ENCODE data around the gene CBLN3.

CBLN3 gene

DNA sequence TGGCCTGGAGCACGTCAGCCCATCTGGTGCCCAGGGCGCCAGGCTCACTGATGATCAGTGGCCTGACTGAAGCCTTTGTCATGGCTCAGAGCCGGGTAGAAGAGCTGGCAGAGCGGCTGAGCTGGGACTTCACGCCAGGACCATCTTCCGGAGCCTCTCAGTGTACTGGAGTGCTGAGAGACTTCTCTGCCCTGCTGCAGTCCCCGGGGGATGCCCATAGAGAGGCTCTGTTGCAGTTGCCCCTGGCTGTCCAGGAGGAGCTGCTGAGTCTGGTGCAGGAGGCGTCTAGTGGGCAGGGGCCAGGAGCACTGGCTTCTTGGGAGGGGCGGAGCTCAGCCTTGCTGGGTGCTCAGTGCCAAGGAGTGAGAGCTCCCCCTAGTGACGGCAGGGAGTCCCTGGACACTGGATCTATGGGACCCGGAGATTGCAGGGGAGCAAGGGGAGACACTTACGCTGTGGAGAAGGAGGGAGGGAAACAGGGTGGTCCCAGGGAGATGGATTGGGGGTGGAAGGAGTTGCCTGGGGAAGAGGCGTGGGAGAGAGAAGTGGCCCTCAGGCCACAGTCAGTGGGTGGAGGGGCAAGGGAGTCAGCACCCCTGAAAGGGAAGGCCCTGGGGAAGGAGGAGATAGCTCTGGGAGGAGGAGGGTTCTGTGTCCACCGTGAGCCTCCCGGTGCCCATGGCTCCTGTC lies 2.2 kb upstream of the CBLN3 start:
- peaks cover 12% of the 10 kb centered on the region for H3K79me1 ChIP-seq (ENCODE audit: low read length)
- WGBS (ENCODE audit: extremely low coverage, insufficient coverage, insufficient read length): no CpG with 5 or more reads among the region's 15 CpGs
- H2AK5ac ChIP-seq (ENCODE audit: low read length): peak overlapping the region; percentile 13
- no peak overlapping the region for H2AFZ ChIP-seq (ENCODE audit: insufficient read depth, low read length, poor library complexity)
- H2BK120ac ChIP-seq (ENCODE audit: insufficient read depth, low read length, poor library complexity): no peak overlapping the region
- H4K8ac ChIP-seq (ENCODE audit: low read depth, low read length): no peak overlapping the region
- no peak overlapping the region for H3K4ac ChIP-seq (ENCODE audit: low read depth, low read length)
- H3K9ac ChIP-seq (ENCODE audit: low read length): no peak overlapping the region
- no peak overlapping the region for H2BK5ac ChIP-seq (ENCODE audit: low read depth, low read length, poor library complexity)
- peak overlapping the region; percentile 16 for H3K14ac ChIP-seq (ENCODE audit: low read length)
- peak overlapping the region; percentile 79 for H3K4me2 ChIP-seq (ENCODE audit: low read length)
- no peak overlapping the region for H2BK12ac ChIP-seq (ENCODE audit: low read length)
- H4K12ac ChIP-seq (ENCODE audit: low read depth, low read length): no peak overlapping the region
- H3K23ac ChIP-seq (ENCODE audit: low read length): no peak overlapping the region
- H3K27me3 ChIP-seq (ENCODE audit: insufficient read depth, low read length): no peaks in the 10 kb centered on the region
- DNase-seq: peak; percentile 85 to 93
- H3K9me3 ChIP-seq (ENCODE audit: insufficient read depth, low read depth, low read length): peaks cover 3% of the 10 kb centered on the region
- peaks cover 7% of the 10 kb centered on the region for H3K79me2 ChIP-seq (ENCODE audit: control insufficient read depth, insufficient read depth, low read length, poor library complexity)
- peak overlapping the region; percentile 3 for H3K18ac ChIP-seq (ENCODE audit: low read length)
- H3K27ac ChIP-seq (ENCODE audit: low read depth, low read length): no peak overlapping the region
- no peak overlapping the region for H4K91ac ChIP-seq (ENCODE audit: low read depth, low read length)
- peaks cover 17 to 22% of the 10 kb centered on the region in 2 experiments for H3K36me3 ChIP-seq (ENCODE audit: control insufficient read depth in 1 of 2, insufficient read depth in 2 of 2, low read length in 2 of 2)
- H3K4me1 ChIP-seq (ENCODE audit: control insufficient read depth in 1 of 2, insufficient read depth in 2 of 2, low read length in 2 of 2): peaks cover 10 to 18% of the 10 kb centered on the region in 2 experiments
- H3K4me3 ChIP-seq (ENCODE audit: low read depth, low read length): no peak overlapping the region

DNA sequence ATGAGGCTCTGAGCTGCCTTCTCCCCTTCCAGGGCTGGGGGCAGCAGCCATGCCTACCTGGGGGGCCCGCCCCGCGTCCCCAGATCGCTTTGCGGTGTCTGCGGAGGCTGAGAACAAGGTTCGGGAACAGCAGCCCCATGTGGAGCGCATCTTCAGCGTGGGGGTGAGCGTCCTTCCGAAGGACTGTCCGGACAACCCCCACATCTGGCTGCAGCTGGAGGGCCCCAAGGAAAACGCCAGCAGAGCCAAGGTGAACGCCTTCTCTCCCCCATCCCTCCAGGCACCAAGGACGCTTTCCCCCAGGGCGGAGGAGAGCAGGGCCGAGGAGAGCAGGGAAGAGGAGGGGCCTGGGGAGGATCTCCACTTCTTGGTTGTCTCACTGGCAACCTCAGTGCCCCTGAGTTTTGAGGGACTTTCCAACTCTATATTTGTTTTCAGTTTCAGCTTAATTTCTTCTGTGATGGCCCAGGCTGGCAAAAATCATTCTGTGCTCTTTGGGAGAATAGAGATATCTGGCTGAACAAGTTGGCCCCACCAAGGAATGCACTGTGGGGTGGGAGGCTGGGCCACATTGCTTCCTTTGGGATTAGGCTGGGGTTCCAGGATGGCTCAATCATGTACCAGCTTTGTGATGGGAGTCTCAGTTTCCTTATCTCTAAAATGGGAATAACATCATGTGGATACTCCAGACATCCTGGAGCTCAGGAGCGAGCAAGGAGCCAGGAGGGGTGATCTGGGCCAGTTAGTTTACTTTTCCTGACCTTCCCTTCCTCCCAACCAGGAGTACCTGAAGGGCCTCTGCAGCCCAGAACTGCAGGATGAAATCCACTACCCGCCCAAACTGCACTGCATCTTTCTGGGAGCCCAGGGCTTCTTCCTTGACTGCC lies 1.5 kb upstream of the CBLN3 start:
- Histone ChIP-seq H3K36me3 (ENCODE audit: control insufficient read depth in 1 of 2, insufficient read depth in 2 of 2, low read length in 2 of 2) (peaks cover 12 to 15% of the 10 kb centered on the region in 2 experiments), H3K4me2 (ENCODE audit: low read length) (peak overlapping the region; percentile 79), H3K9me3 (ENCODE audit: insufficient read depth, low read depth, low read length) (peaks cover 3% of the 10 kb centered on the region), H3K4me1 (ENCODE audit: control insufficient read depth in 1 of 2, insufficient read depth in 2 of 2, low read length in 2 of 2) (peaks cover 10 to 18% of the 10 kb centered on the region in 2 experiments), H2BK12ac (ENCODE audit: low read length) (peak overlapping the region; percentile 47), H3K27me3 (ENCODE audit: insufficient read depth, low read length) (no peaks in the 10 kb centered on the region), H3K4me3 (ENCODE audit: low read depth, low read length) (peak overlapping the region; percentile 63), H3K9ac (ENCODE audit: low read length) (peak overlapping the region; percentile 10), H3K23ac (ENCODE audit: low read length) (no peak overlapping the region), H4K91ac (ENCODE audit: low read depth, low read length) (peak overlapping the region; percentile 89), H2AFZ (ENCODE audit: insufficient read depth, low read length, poor library complexity) (peak overlapping the region; percentile 30), H3K79me2 (ENCODE audit: control insufficient read depth, insufficient read depth, low read length, poor library complexity) (peaks cover 7% of the 10 kb centered on the region), H3K27ac (ENCODE audit: low read depth, low read length) (peak overlapping the region; percentile 68), H3K14ac (ENCODE audit: low read length) (peak overlapping the region; percentile 90), H2AK5ac (ENCODE audit: low read length) (peak overlapping the region; percentile 75), H4K8ac (ENCODE audit: low read depth, low read length) (peak overlapping the region; percentile 78), H2BK120ac (ENCODE audit: insufficient read depth, low read length, poor library complexity) (peak overlapping the region; percentile 23), H3K4ac (ENCODE audit: low read depth, low read length) (peak overlapping the region; percentile 37), H4K12ac (ENCODE audit: low read depth, low read length) (peak overlapping the region; percentile 78), H3K79me1 (ENCODE audit: low read length) (peaks cover 12% of the 10 kb centered on the region), H2BK5ac (ENCODE audit: low read depth, low read length, poor library complexity) (peak overlapping the region; percentile 71), H3K18ac (ENCODE audit: low read length) (peak overlapping the region; percentile 83)
- DNase-seq: peak; percentile 28 to 61
- no CpG with 5 or more reads among the region's 19 CpGs for WGBS (ENCODE audit: extremely low coverage, insufficient coverage, insufficient read length)

DNA sequence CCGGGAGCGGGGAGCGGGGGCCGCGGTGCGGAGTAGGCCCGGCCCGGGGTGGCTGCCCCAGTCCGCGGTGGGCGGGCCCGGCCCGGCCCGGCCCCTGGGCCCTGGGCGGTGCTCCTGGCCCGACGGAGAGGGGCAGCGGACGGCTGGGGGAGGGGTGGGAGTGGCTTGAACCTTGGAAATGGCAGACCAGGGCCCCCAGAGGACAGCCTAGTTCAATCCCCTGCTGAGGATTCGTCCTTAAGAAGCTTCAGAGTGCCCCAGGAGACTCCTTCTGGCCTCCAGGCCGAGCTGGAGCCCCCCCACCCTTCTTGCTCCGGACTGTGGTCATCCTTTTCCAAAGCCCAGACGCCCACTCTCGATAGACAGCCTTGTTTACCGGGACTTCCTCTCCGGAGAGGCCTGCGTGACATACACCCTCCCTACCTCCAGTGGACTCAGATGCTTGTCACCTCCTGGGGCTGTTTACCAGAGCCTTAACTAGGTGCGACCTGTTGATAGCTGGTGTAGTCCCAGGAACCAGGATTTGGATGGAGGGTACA lies 744 bp upstream of the CBLN3 start:
- Histone ChIP-seq H2BK12ac (ENCODE audit: low read length) (peak overlapping the region; percentile 29), H3K18ac (ENCODE audit: low read length) (peak overlapping the region; percentile 90), H3K9me3 (ENCODE audit: insufficient read depth, low read depth, low read length) (peaks cover 3% of the 10 kb centered on the region), H2BK120ac (ENCODE audit: insufficient read depth, low read length, poor library complexity) (peak overlapping the region; percentile 75), H3K14ac (ENCODE audit: low read length) (peak overlapping the region; percentile 90), H4K8ac (ENCODE audit: low read depth, low read length) (peak overlapping the region; percentile 78), H3K36me3 (ENCODE audit: control insufficient read depth in 1 of 2, insufficient read depth in 2 of 2, low read length in 2 of 2) (peaks cover 11 to 14% of the 10 kb centered on the region in 2 experiments), H2AK5ac (ENCODE audit: low read length) (peak overlapping the region; percentile 75), H3K4me3 (ENCODE audit: low read depth, low read length) (peak overlapping the region; percentile 63), H3K4me2 (ENCODE audit: low read length) (peak overlapping the region; percentile 79), H3K27ac (ENCODE audit: low read depth, low read length) (peak overlapping the region; percentile 68), H3K79me2 (ENCODE audit: control insufficient read depth, insufficient read depth, low read length, poor library complexity) (peaks cover 7% of the 10 kb centered on the region), H3K4me1 (ENCODE audit: control insufficient read depth in 1 of 2, insufficient read depth in 2 of 2, low read length in 2 of 2) (peaks cover 10 to 18% of the 10 kb centered on the region in 2 experiments), H3K79me1 (ENCODE audit: low read length) (peaks cover 12% of the 10 kb centered on the region), H4K12ac (ENCODE audit: low read depth, low read length) (peak overlapping the region; percentile 82), H2BK5ac (ENCODE audit: low read depth, low read length, poor library complexity) (peak overlapping the region; percentile 91), H2AFZ (ENCODE audit: insufficient read depth, low read length, poor library complexity) (peak overlapping the region; percentile 79), H3K4ac (ENCODE audit: low read depth, low read length) (peak overlapping the region; percentile 37), H3K27me3 (ENCODE audit: insufficient read depth, low read length) (no peaks in the 10 kb centered on the region), H3K9ac (ENCODE audit: low read length) (peak overlapping the region; percentile 85), H4K91ac (ENCODE audit: low read depth, low read length) (peak overlapping the region; percentile 89), H3K23ac (ENCODE audit: low read length) (no peak overlapping the region)
- WGBS (ENCODE audit: extremely low coverage, insufficient coverage, insufficient read length): no CpG with 5 or more reads among the region's 28 CpGs
- peak; percentile 54 to 68 for DNase-seq

DNA sequence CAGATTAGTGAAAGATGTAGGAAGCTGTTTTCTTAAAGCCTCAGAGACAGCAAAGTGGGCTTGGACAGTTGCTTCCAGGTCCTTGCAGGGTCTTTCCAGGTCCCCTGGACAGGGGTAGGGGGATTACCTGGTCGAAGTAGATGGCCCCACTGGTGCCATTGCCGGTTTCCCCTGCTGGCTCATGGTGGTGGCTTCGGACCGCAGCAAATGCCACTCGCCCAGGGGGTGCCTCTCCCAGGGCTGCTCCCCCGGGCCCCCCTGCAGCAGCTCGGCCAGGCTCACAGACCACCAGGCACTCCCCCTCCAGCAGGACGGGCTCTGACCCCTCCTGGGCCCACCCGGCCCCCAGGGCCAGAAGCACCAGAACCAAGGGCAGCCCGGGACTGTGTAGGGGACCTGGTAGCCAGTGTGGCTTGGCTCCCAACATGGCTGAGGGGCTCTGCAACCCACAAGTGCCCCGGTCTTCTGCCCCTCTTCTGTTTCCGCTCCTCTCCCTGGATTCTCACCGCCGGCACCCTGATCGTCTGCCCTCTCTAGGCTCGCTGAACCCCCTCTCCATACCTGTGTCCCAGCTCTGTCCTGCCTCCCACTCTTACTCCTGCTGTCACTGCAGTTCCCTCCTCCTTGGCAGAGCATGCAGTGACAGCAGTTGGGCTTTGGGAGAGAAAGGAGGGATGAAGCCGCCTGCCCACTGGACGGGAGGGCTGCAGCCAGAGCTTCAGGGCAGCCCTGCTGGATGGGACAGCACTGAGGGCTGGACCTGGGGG lies 657 bp downstream of the CBLN3 start:
- H2AK5ac ChIP-seq (ENCODE audit: low read length): peak overlapping the region; percentile 11
- H3K4me2 ChIP-seq (ENCODE audit: low read length): no peak overlapping the region
- H3K79me2 ChIP-seq (ENCODE audit: control insufficient read depth, insufficient read depth, low read length, poor library complexity): peaks cover 7% of the 10 kb centered on the region
- H3K14ac ChIP-seq (ENCODE audit: low read length): no peak overlapping the region
- H4K12ac ChIP-seq (ENCODE audit: low read depth, low read length): peak overlapping the region; percentile 52
- H4K91ac ChIP-seq (ENCODE audit: low read depth, low read length): peak overlapping the region; percentile 78
- H3K4me3 ChIP-seq (ENCODE audit: low read depth, low read length): no peak overlapping the region
- H3K18ac ChIP-seq (ENCODE audit: low read length): no peak overlapping the region
- H3K9ac ChIP-seq (ENCODE audit: low read length): no peak overlapping the region
- H3K27me3 ChIP-seq (ENCODE audit: insufficient read depth, low read length): no peaks in the 10 kb centered on the region
- no peak overlapping the region for H2BK5ac ChIP-seq (ENCODE audit: low read depth, low read length, poor library complexity)
- no CpG with 5 or more reads among the region's 18 CpGs for WGBS (ENCODE audit: extremely low coverage, insufficient coverage, insufficient read length)
- no peak overlapping the region for H3K23ac ChIP-seq (ENCODE audit: low read length)
- H3K9me3 ChIP-seq (ENCODE audit: insufficient read depth, low read depth, low read length): peaks cover 3% of the 10 kb centered on the region
- H3K27ac ChIP-seq (ENCODE audit: low read depth, low read length): no peak overlapping the region
- H3K79me1 ChIP-seq (ENCODE audit: low read length): peaks cover 12% of the 10 kb centered on the region
- H2AFZ ChIP-seq (ENCODE audit: insufficient read depth, low read length, poor library complexity): no peak overlapping the region
- no peak overlapping the region for H2BK12ac ChIP-seq (ENCODE audit: low read length)
- no peak overlapping the region for H3K4ac ChIP-seq (ENCODE audit: low read depth, low read length)
- H3K36me3 ChIP-seq (ENCODE audit: control insufficient read depth in 1 of 2, insufficient read depth in 2 of 2, low read length in 2 of 2): peaks cover 11 to 14% of the 10 kb centered on the region in 2 experiments
- peak overlapping the region; percentile 78 for H4K8ac ChIP-seq (ENCODE audit: low read depth, low read length)
- no peak overlapping the region for H2BK120ac ChIP-seq (ENCODE audit: insufficient read depth, low read length, poor library complexity)
- no peak for DNase-seq
- H3K4me1 ChIP-seq (ENCODE audit: control insufficient read depth in 1 of 2, insufficient read depth in 2 of 2, low read length in 2 of 2): peaks cover 10 to 18% of the 10 kb centered on the region in 2 experiments
